Gastrocnemius medialis (tissue), 4 donors: ENCODE data around the gene AK5. TPM values are rescaled to one million over a fixed set of nuclear protein-coding genes. Genes with fewer than 3 reads are reported as not detected.

ENCODE experiments used
- ATAC-seq, 2 donors: fragments of 150-250 bp; one replicate each; pipeline ENCODE4 v1.9.1; 2016
- DNase-seq, 2 donors: peaks; one replicate each; pipeline ENCODE4 v3.0.0-alpha.2; 2019
- H3K27ac ChIP-seq, 4 donors: fragments of 200-600 bp; sonication (generic); 1 replicate in 1 of 4; 2 replicates in 3 of 4; pipeline ENCODE4 v1.5.1; 2016 to 2018; ENCODE audit warnings: mild to moderate bottlenecking in 2 of 4, moderate library complexity in 1 of 4
- H3K27me3 ChIP-seq, 3 donors: fragments of 200-600 bp; sonication (generic) in 2 of 3; 1 replicate in 1 of 3; 2 replicates in 2 of 3; pipeline versions ENCODE4 v1.5.1 to v1.6.0; 2016 to 2019; ENCODE audit warnings: mild to moderate bottlenecking in 1 of 3, moderate library complexity in 1 of 3
- H3K36me3 ChIP-seq, 2 donors: fragments of 200-600 bp; sonication (generic) in 1 of 2; one replicate each; pipeline ENCODE4 v1.5.1; 2017 to 2018
- H3K4me1 ChIP-seq, 2 donors: fragments of 200-600 bp; sonication (generic) in 1 of 2; one replicate each; pipeline ENCODE4 v1.5.1; 2016 to 2017; ENCODE audit warnings: mild to moderate bottlenecking in 2 of 2
- H3K4me3 ChIP-seq, 4 donors: fragments of 200-600 bp; sonication (generic) in 3 of 4; 1 replicate in 1 of 4; 2 replicates in 3 of 4; pipeline ENCODE4 v1.5.1; 2016 to 2019; ENCODE audit warnings: mild to moderate bottlenecking in 2 of 4
- H3K9me3 ChIP-seq, 3 donors: fragments of 200-600 bp; sonication (generic) in 2 of 3; 1 replicate in 1 of 3; 2 replicates in 2 of 3; pipeline ENCODE4 v1.5.1; 2016 to 2019
- POLR2A ChIP-seq, 2 donors: fragments of 450-650 bp; IDR thresholded peaks; one replicate each; pipeline ENCODE4 v1.6.1; 2017; ENCODE audit warnings: antibody characterized with exemption in 2 of 2, mild to moderate bottlenecking in 2 of 2, moderate library complexity in 2 of 2
- in situ Hi-C, 4 donors: fragments of 200-750 bp; cut with MboI; loops; one replicate each; pipeline versions ENCODE4 v1.15.0 to v1.8.0; 2017; ENCODE audit warnings: low sequenced_read_pairs in 4 of 4
- intact Hi-C: fragments of 100-400 bp; cut with DNase I; formaldehyde crosslinking; loops from one replicate; pipeline ENCODE4 v1.15.1; 2023; ENCODE audit warnings: low total_unique reads
- total RNA-seq, 4 donors: library from RNA; depleted of rRNA; stranded (reverse); fragments of >200 nt; gene quantifications; one replicate each; pipeline versions ENCODE4 v1.1.0 to v1.2.3, GENCODE V29; 2016
- TF ChIP-seq, protein P1 (sequence below), 5 experiments: fragments of 450-650 bp in 3 of 5; fragments of 200-600 bp in 2 of 5; sonication (generic) in 2 of 5; IDR thresholded peaks in 4 of 5; conservative IDR thresholded peaks in 1 of 5; 1 replicate in 4 of 5; 2 replicates in 1 of 5; pipeline ENCODE4 v1.5.1; 2016 to 2019; ENCODE audit warnings: antibody characterized with exemption in 5 of 5, mild to moderate bottlenecking in 3 of 5, moderate library complexity in 3 of 5

Gene AK5
- total RNA-seq, 4 donors from 2014 or later: 0.07 to 1.8 TPM; not detected in 2

- in situ Hi-C loops (no loop called here), intact Hi-C loops (no loop called here)
- Histone ChIP-seq H3K36me3 (no peaks in the 10 kb centered on the region), H3K4me3 (no peak overlapping the region), H3K4me1 (no peaks in the 10 kb centered on the region), H3K9me3 (no peaks in the 10 kb centered on the region), H3K27me3 (no peaks in the 10 kb centered on the region), H3K27ac (no peak overlapping the region)
- DNase-seq (no peak), ATAC-seq (no peak)
- TF ChIP-seq, protein P1, sequence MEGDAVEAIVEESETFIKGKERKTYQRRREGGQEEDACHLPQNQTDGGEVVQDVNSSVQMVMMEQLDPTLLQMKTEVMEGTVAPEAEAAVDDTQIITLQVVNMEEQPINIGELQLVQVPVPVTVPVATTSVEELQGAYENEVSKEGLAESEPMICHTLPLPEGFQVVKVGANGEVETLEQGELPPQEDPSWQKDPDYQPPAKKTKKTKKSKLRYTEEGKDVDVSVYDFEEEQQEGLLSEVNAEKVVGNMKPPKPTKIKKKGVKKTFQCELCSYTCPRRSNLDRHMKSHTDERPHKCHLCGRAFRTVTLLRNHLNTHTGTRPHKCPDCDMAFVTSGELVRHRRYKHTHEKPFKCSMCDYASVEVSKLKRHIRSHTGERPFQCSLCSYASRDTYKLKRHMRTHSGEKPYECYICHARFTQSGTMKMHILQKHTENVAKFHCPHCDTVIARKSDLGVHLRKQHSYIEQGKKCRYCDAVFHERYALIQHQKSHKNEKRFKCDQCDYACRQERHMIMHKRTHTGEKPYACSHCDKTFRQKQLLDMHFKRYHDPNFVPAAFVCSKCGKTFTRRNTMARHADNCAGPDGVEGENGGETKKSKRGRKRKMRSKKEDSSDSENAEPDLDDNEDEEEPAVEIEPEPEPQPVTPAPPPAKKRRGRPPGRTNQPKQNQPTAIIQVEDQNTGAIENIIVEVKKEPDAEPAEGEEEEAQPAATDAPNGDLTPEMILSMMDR (IDR thresholded peaks at IDR 0.05 in 4 of 5, conservative IDR thresholded peaks at IDR 0.05 in 1 of 5): no peak
- TF ChIP-seq POLR2A (IDR thresholded peaks at IDR 0.05): no peak
Observed at GRCh38 chr1:77339326-77339725, 57.5 kb downstream of the AK5 start.

GRCh38 chr1:77341195-77341594, 59.4 kb downstream of the AK5 start:
- Histone ChIP-seq H3K4me1 (no peaks in the 10 kb centered on the region), H3K36me3 (no peaks in the 10 kb centered on the region), H3K4me3 (no peak overlapping the region), H3K27me3 (no peaks in the 10 kb centered on the region), H3K9me3 (no peaks in the 10 kb centered on the region), H3K27ac (no peak overlapping the region)
- ATAC-seq (no peak), DNase-seq (no peak)
- intact Hi-C loops: no loop called here
- in situ Hi-C loops: no loop called here
- TF ChIP-seq, protein P1 (IDR thresholded peaks at IDR 0.05 in 4 of 5, conservative IDR thresholded peaks at IDR 0.05 in 1 of 5): no peak
- TF ChIP-seq POLR2A (IDR thresholded peaks at IDR 0.05): no peak

GRCh38 chr1:77342745-77343144, 60.9 kb downstream of the AK5 start:
- TF ChIP-seq POLR2A (IDR thresholded peaks at IDR 0.05): no peak

DNA sequence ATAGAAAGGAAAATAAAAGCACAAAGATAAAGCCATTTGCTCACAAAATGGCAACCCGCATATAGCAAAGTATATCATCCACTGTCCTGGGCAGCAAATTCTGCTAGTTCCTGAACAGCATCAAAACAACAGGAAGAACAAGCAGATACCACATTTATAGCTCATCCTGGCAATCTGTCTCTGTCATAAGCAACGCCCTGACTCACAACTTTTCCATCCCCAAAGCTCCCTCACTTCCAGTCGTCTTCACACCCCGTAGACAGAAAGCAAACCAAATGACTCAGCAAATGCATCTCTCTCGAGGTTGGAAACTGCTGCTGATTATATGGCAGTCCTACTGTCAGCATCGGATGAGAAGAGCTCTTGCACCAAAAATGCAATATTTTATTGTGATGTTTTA, 65.8 kb downstream of the AK5 start:
- H3K27me3 ChIP-seq: no peaks in the 10 kb centered on the region
- no peaks in the 10 kb centered on the region for H3K9me3 ChIP-seq
- in situ Hi-C loops: no loop called here
- H3K4me3 ChIP-seq: no peak overlapping the region
- DNase-seq (no peak), ATAC-seq (no peak)
- intact Hi-C loops: no loop called here
- H3K4me1 ChIP-seq: no peaks in the 10 kb centered on the region
- TF ChIP-seq POLR2A (IDR thresholded peaks at IDR 0.05): no peak
- TF ChIP-seq, protein P1 (IDR thresholded peaks at IDR 0.05 in 4 of 5, conservative IDR thresholded peaks at IDR 0.05 in 1 of 5): no peak
- H3K36me3 ChIP-seq: no peaks in the 10 kb centered on the region
- no peak overlapping the region for H3K27ac ChIP-seq

More at GRCh38 chr1:77342745-77343144, 60.9 kb downstream of the AK5 start:
- Histone ChIP-seq H3K4me1 (no peaks in the 10 kb centered on the region), H3K27ac (no peak overlapping the region), H3K27me3 (no peaks in the 10 kb centered on the region), H3K36me3 (no peaks in the 10 kb centered on the region), H3K9me3 (no peaks in the 10 kb centered on the region), H3K4me3 (no peak overlapping the region)
- intact Hi-C loops (no loop called here), in situ Hi-C loops (no loop called here)
- DNase-seq: no peak
- no peak for ATAC-seq

DNA sequence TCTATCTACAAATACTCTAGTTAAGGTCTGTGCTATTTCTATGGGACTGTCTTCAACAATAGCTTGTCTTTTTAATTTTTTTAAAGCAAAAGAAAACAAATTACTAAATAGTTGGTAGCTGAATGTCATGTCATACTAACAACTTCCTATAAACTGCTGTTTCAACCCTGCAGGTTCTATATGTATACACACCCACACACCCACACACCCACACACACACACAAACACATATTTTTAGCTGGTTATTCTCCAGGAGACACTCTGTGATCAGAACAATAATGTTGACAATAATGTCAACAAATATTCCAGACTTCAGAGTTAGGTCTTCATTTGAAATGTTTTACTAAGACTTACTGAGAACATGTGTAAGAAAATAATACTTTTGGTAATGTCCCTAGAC, 66.7 kb downstream of the AK5 start:
- ATAC-seq: no peak
- H3K27me3 ChIP-seq: no peaks in the 10 kb centered on the region
- DNase-seq: no peak
- TF ChIP-seq, protein P1 (IDR thresholded peaks at IDR 0.05 in 4 of 5, conservative IDR thresholded peaks at IDR 0.05 in 1 of 5): no peak
- TF ChIP-seq POLR2A (IDR thresholded peaks at IDR 0.05): no peak
- H3K27ac ChIP-seq: no peak overlapping the region
- intact Hi-C loops: no loop called here
- H3K4me3 ChIP-seq: no peak overlapping the region
- no peaks in the 10 kb centered on the region for H3K4me1 ChIP-seq
- no peaks in the 10 kb centered on the region for H3K9me3 ChIP-seq
- in situ Hi-C loops: no loop called here
- H3K36me3 ChIP-seq: no peaks in the 10 kb centered on the region
